ENCODE data around the gene DCC. TPM values are rescaled to one million over a fixed set of nuclear protein-coding genes. Genes with fewer than 3 reads are reported as not detected.

DCC gene
- total RNA-seq, 2 donors from 2014 or later, result 0.10 to 0.48 TPM

DNA sequence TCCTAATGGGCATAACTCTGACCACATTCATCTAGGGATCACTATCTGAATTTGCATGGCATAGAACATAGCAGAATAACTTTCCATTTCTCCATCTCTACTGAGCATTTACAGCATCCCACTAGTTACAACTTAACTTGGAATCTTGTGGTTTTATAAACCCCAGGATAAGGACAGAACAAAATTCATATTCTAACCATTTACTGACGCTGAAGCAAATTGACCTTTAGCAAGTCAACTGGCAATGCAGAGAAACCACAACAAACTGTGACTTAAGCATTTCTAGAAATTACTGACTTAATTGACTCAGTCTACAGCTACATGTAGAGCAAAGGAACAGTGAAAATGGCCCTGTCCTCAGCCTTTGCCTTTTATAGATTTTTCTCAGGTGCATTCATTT, 61.2 kb downstream of the DCC start:
- DNase-seq, result no peak
- intact Hi-C loops (cut with DNase I), result no loop called here
- no peaks in the 10 kb centered on the region for H3K4me1 ChIP-seq
- TF ChIP-seq CTCF (IDR thresholded peaks at IDR 0.05), result no peak
- no peak overlapping the region for H3K27ac ChIP-seq
- no peaks in the 10 kb centered on the region for H3K27me3 ChIP-seq
- no peaks in the 10 kb centered on the region for H3K9me3 ChIP-seq
- no peak overlapping the region for H3K4me3 ChIP-seq
- no peak overlapping the region for H3K9ac ChIP-seq (ENCODE audit: low read depth in 2 of 2, low read length in 2 of 2)
- H3K36me3 ChIP-seq, result no peaks in the 10 kb centered on the region

- Histone ChIP-seq H3K27me3 (no peaks in the 10 kb centered on the region), H3K4me1 (no peaks in the 10 kb centered on the region), H3K36me3 (no peaks in the 10 kb centered on the region), H3K9ac (ENCODE audit: low read depth in 2 of 2, low read length in 2 of 2) (no peak overlapping the region), H3K4me3 (no peak overlapping the region), H3K9me3 (no peaks in the 10 kb centered on the region), H3K27ac (no peak overlapping the region)
- intact Hi-C loops (cut with DNase I), result no loop called here
- no peak for DNase-seq
- no peak for TF ChIP-seq CTCF (IDR thresholded peaks at IDR 0.05)
Measured at GRCh38 chr18:52402814-52403213, 62.8 kb downstream of the DCC start.

DNA sequence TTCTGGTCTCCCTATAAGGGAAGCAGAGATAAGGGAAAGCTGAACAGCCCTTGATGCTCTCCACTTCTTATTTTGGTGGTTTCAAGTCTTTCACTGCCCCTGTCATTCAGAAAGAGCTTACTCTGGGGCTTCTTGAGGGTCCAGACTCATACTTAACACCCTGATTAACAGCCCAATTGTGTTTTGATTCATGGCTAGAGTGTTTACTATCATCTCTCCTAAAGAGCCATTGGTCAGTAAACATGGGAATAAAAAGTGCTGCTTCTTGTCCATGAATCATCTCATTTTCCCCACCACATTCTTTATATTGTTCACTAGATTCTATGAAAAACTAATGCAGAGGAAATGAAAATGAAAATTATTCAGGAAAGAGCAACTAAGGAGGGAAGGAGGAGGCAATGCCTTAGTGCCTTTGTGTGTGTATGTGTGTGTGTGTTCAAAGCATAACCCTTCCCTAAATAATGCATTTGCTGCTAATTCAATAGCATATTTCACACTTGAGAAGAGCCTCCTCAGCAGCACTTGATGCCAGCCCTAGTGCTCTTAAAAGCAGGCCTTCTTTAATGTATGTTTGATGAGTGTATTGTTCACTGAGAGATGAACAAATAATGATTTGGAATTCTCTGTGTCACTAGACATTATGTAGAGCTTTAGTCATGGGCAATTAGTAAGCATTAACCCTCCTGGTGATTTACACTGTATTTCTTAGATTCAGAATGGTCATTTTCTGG, 63.5 kb downstream of the DCC start:
- no peaks in the 10 kb centered on the region for H3K36me3 ChIP-seq
- no peaks in the 10 kb centered on the region for H3K27me3 ChIP-seq
- no peaks in the 10 kb centered on the region for H3K4me1 ChIP-seq
- no peak overlapping the region for H3K9ac ChIP-seq (ENCODE audit: low read depth in 2 of 2, low read length in 2 of 2)
- H3K9me3 ChIP-seq, result no peaks in the 10 kb centered on the region
- no peak overlapping the region for H3K4me3 ChIP-seq
- no peak overlapping the region for H3K27ac ChIP-seq
- no peak for TF ChIP-seq CTCF (IDR thresholded peaks at IDR 0.05)
- no peak for DNase-seq
- intact Hi-C loops (cut with DNase I), result no loop called here

- intact Hi-C loops (cut with DNase I), result no loop called here
Measured at GRCh38 chr18:52408800-52409302, 68.9 kb downstream of the DCC start.

DNA sequence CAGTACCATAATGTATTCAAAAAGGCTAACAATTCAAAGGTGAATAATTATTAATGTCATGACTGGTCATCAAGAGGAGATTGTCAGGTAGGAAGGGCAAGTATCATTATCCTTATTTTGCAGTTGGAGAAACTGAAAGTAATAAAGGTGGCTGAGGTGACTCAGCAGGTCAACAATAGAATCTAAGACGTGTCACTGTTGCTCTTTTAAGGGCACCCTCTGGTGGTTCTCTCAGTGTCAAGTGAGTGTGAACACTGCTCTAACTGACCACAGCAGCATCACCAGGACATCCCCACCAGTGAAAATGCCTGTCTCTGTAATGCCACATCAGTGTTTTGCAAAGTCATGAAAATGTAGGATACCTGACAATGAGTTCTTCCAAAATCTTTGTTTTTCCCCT, 69.7 kb downstream of the DCC start:
- no peaks in the 10 kb centered on the region for H3K36me3 ChIP-seq
- TF ChIP-seq CTCF (IDR thresholded peaks at IDR 0.05), result no peak
- DNase-seq, result no peak
- no peaks in the 10 kb centered on the region for H3K4me1 ChIP-seq
- intact Hi-C loops (cut with DNase I), result no loop called here
- H3K9me3 ChIP-seq, result no peaks in the 10 kb centered on the region
- no peak overlapping the region for H3K27ac ChIP-seq
- no peak overlapping the region for H3K4me3 ChIP-seq
- no peak overlapping the region for H3K9ac ChIP-seq (ENCODE audit: low read depth in 2 of 2, low read length in 2 of 2)
- H3K27me3 ChIP-seq, result no peaks in the 10 kb centered on the region

More at GRCh38 chr18:52408800-52409302, 68.9 kb downstream of the DCC start:
- Histone ChIP-seq H3K27me3 (no peaks in the 10 kb centered on the region), H3K9me3 (no peaks in the 10 kb centered on the region), H3K4me3 (no peak overlapping the region), H3K4me1 (no peaks in the 10 kb centered on the region), H3K36me3 (no peaks in the 10 kb centered on the region), H3K9ac (ENCODE audit: low read depth in 2 of 2, low read length in 2 of 2) (no peak overlapping the region), H3K27ac (no peak overlapping the region)
- DNase-seq, result no peak
- no peak for TF ChIP-seq CTCF (IDR thresholded peaks at IDR 0.05)

Data from colonic mucosa (tissue), 4 donors.